SK-N-SH treated with all-trans-retinoic acid at 6 μM for 48 hours (cell line): ENCODE results near the gene PYDC1.

Experiments used
- ATAC-seq: fragments of 200-7000 bp; cut with Tn5 transposase; 3 replicates; pipeline ENCODE4 v1.9.1; 2020; ENCODE audit warnings: mild to moderate bottlenecking, moderate library complexity
- ARNTL ChIP-seq: fragments of 450-650 bp; formaldehyde crosslinking; IDR thresholded peaks from 2 replicates; pipeline ENCODE4 v1.5.0; 2020; ENCODE audit warnings: low read depth, mild to moderate bottlenecking, moderate library complexity, borderline replicate concordance
- BACH2 ChIP-seq: fragments of 250-450 bp; sonication (Bioruptor Pico); IDR thresholded peaks from 2 replicates; pipeline ENCODE4 v1.9.0; 2021; ENCODE audit warnings: mild to moderate bottlenecking, borderline replicate concordance
- CSDC2 ChIP-seq: fragments of 250-450 bp; sonication (Bioruptor Pico); IDR thresholded peaks from 2 replicates; pipeline ENCODE4 v1.5.0; 2020; ENCODE audit warnings: mild to moderate bottlenecking, moderate library complexity
- ISL1 ChIP-seq: fragments of 250-450 bp; sonication (Bioruptor Pico); IDR thresholded peaks from 2 replicates; pipeline ENCODE4 v2.1.2; 2022; ENCODE audit warnings: mild to moderate bottlenecking, moderate library complexity
- OSR1 ChIP-seq: fragments of 250-450 bp; sonication (Bioruptor Pico); IDR thresholded peaks from 2 replicates; pipeline ENCODE4 v1.8.0; 2022; ENCODE audit warnings: moderate library complexity, mild to moderate bottlenecking, inconsistent platforms
- RARB ChIP-seq: fragments of 250-450 bp; sonication (Bioruptor Pico); IDR thresholded peaks from 2 replicates; pipeline ENCODE4 v1.8.0; 2021; ENCODE audit warnings: mild to moderate bottlenecking, moderate library complexity
- TCF4 ChIP-seq: fragments of 250-450 bp; sonication (Bioruptor Pico); IDR thresholded peaks from 2 replicates; pipeline ENCODE4 v1.8.0; 2021; ENCODE audit warnings: mild to moderate bottlenecking, moderate library complexity, borderline replicate concordance
- TOX ChIP-seq: fragments of 250-450 bp; sonication (Bioruptor Pico); IDR thresholded peaks from 2 replicates; pipeline ENCODE4 v1.8.0; 2021; ENCODE audit warnings: mild to moderate bottlenecking, moderate library complexity, borderline replicate concordance
- ZC3H10 ChIP-seq: fragments of 250-450 bp; sonication (Bioruptor Pico); IDR thresholded peaks from 2 replicates; pipeline ENCODE4 v1.5.1; 2021; ENCODE audit warnings: mild to moderate bottlenecking, moderate library complexity
- ZFP3 ChIP-seq: fragments of 250-450 bp; sonication (Bioruptor Pico); IDR thresholded peaks from 2 replicates; pipeline ENCODE4 v1.5.0; 2020; ENCODE audit warnings: mild to moderate bottlenecking, moderate library complexity
- ZFP30 ChIP-seq: fragments of 450-650 bp; formaldehyde crosslinking; IDR thresholded peaks from 2 replicates; pipeline ENCODE4 v1.5.0; 2022; ENCODE audit warnings: mild to moderate bottlenecking, moderate library complexity
- ZNF565 ChIP-seq: fragments of 450-650 bp; formaldehyde crosslinking; conservative IDR thresholded peaks from 2 replicates; pipeline ENCODE4 v1.5.0; 2020; ENCODE audit warnings: low read depth, mild to moderate bottlenecking, moderate library complexity
- ZNF70 ChIP-seq: fragments of 450-650 bp; formaldehyde crosslinking; IDR thresholded peaks from 2 replicates; pipeline ENCODE4 v1.5.0; 2020; ENCODE audit warnings: mild to moderate bottlenecking, moderate library complexity
- ZNF8 ChIP-seq: fragments of 450-650 bp; formaldehyde crosslinking; IDR thresholded peaks from 2 replicates; pipeline ENCODE4 v1.5.0; 2020; ENCODE audit warnings: mild to moderate bottlenecking, moderate library complexity
- TF ChIP-seq, protein P1 (sequence below): fragments of 250-450 bp; sonication (Bioruptor Pico); IDR thresholded peaks from 2 replicates; pipeline ENCODE4 v1.5.1; 2021; ENCODE audit warnings: mild to moderate bottlenecking, moderate library complexity
- TF ChIP-seq, protein P2 (sequence below): fragments of 250-450 bp; sonication (Bioruptor Pico); IDR thresholded peaks from 2 replicates; pipeline ENCODE4 v1.5.0; 2020; ENCODE audit warnings: mild to moderate bottlenecking, moderate library complexity
- TF ChIP-seq, protein P3 (sequence below): fragments of 250-450 bp; sonication (Bioruptor Pico); IDR thresholded peaks from 2 replicates; pipeline ENCODE4 v1.8.0; 2020; ENCODE audit warnings: mild to moderate bottlenecking, moderate library complexity, borderline replicate concordance
- TF ChIP-seq, protein P4 (sequence below): fragments of 250-450 bp; sonication (Bioruptor Pico); IDR thresholded peaks from 2 replicates; pipeline ENCODE4 v1.8.0; 2021; ENCODE audit warnings: low read depth, mild to moderate bottlenecking, moderate library complexity, borderline replicate concordance
- TF ChIP-seq, protein P5 (sequence below): fragments of 250-450 bp; sonication (Bioruptor Pico); IDR thresholded peaks from 2 replicates; pipeline ENCODE4 v1.5.1; 2020; ENCODE audit warnings: low read depth, mild to moderate bottlenecking, moderate library complexity

The PYDC1 gene

DNA sequence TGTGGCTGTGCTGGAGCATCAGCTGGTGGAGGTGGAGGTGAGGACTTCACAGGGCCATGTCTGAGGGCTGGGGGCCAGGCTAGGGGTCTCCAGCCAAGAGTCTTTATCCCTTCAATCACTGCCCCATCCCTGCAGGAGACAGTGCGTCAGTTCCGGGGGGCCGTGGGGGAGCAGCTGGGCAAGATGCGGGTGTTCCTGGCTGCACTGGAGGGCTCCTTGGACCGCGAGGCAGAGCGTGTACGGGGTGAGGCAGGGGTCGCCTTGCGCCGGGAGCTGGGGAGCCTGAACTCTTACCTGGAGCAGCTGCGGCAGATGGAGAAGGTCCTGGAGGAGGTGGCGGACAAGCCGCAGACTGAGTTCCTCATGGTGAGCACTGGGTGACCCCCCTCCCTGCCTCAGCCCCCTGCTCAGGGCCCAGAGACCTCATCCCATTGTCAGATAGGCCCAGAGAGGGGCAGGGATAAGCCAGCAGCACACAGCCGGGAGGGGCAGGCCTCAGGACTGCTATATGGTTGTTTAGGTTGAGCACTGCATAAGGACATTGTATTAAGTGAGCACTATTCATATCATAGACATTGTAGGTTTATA, 2.3 kb upstream of the PYDC1 start:
- TF ChIP-seq ZNF8 (CRISPR knock-in tag) (no peak), ISL1 (CRISPR knock-in tag) (no peak), TCF4 (no peak), ZFP3 (no peak), OSR1 (CRISPR knock-in tag) (no peak), BACH2 (no peak), ARNTL (no peak), RARB (CRISPR knock-in tag) (no peak)
- TF ChIP-seq, protein P1, sequence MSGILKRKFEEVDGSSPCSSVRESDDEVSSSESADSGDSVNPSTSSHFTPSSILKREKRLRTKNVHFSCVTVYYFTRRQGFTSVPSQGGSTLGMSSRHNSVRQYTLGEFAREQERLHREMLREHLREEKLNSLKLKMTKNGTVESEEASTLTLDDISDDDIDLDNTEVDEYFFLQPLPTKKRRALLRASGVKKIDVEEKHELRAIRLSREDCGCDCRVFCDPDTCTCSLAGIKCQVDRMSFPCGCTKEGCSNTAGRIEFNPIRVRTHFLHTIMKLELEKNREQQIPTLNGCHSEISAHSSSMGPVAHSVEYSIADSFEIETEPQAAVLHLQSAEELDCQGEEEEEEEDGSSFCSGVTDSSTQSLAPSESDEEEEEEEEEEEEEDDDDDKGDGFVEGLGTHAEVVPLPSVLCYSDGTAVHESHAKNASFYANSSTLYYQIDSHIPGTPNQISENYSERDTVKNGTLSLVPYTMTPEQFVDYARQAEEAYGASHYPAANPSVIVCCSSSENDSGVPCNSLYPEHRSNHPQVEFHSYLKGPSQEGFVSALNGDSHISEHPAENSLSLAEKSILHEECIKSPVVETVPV, result no peak
- TF ChIP-seq, protein P2, sequence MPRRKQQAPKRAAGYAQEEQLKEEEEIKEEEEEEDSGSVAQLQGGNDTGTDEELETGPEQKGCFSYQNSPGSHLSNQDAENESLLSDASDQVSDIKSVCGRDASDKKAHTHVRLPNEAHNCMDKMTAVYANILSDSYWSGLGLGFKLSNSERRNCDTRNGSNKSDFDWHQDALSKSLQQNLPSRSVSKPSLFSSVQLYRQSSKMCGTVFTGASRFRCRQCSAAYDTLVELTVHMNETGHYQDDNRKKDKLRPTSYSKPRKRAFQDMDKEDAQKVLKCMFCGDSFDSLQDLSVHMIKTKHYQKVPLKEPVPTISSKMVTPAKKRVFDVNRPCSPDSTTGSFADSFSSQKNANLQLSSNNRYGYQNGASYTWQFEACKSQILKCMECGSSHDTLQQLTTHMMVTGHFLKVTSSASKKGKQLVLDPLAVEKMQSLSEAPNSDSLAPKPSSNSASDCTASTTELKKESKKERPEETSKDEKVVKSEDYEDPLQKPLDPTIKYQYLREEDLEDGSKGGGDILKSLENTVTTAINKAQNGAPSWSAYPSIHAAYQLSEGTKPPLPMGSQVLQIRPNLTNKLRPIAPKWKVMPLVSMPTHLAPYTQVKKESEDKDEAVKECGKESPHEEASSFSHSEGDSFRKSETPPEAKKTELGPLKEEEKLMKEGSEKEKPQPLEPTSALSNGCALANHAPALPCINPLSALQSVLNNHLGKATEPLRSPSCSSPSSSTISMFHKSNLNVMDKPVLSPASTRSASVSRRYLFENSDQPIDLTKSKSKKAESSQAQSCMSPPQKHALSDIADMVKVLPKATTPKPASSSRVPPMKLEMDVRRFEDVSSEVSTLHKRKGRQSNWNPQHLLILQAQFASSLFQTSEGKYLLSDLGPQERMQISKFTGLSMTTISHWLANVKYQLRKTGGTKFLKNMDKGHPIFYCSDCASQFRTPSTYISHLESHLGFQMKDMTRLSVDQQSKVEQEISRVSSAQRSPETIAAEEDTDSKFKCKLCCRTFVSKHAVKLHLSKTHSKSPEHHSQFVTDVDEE (CRISPR knock-in tag), result no peak
- TF ChIP-seq, protein P3, sequence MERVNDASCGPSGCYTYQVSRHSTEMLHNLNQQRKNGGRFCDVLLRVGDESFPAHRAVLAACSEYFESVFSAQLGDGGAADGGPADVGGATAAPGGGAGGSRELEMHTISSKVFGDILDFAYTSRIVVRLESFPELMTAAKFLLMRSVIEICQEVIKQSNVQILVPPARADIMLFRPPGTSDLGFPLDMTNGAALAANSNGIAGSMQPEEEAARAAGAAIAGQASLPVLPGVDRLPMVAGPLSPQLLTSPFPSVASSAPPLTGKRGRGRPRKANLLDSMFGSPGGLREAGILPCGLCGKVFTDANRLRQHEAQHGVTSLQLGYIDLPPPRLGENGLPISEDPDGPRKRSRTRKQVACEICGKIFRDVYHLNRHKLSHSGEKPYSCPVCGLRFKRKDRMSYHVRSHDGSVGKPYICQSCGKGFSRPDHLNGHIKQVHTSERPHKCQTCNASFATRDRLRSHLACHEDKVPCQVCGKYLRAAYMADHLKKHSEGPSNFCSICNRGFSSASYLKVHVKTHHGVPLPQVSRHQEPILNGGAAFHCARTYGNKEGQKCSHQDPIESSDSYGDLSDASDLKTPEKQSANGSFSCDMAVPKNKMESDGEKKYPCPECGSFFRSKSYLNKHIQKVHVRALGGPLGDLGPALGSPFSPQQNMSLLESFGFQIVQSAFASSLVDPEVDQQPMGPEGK (CRISPR knock-in tag), result no peak
- no peak for ATAC-seq

DNA sequence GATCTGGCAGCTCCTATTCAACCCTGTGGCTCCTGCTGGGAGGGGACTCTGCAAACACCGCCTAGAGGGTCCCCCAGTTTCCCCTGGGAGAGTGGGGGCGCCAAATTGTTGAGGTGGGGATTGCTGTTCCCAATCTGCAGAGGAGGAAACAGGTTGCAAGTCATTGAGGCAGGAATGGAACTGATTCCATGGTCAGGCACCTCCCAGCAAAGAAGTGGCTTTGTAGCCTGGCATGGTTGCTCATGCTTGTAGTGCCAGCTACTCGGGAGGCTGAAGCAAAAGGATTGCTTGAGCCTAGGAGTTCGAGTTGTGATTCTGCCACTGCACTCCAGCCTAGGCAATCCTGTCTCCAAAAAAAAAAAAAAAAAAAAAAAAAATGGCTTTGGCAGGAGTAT, 198 bp upstream of the PYDC1 start:
- TF ChIP-seq ZNF70 (CRISPR knock-in tag) (no peak), CSDC2 (CRISPR knock-in tag) (no peak), TCF4 (no peak), OSR1 (CRISPR knock-in tag) (no peak), BACH2 (no peak), RARB (CRISPR knock-in tag) (no peak), ZNF8 (CRISPR knock-in tag) (no peak), ARNTL (no peak), ZFP30 (CRISPR knock-in tag) (no peak), ZC3H10 (CRISPR knock-in tag) (no peak)
- TF ChIP-seq, protein P1, result no peak
- TF ChIP-seq, protein P4, sequence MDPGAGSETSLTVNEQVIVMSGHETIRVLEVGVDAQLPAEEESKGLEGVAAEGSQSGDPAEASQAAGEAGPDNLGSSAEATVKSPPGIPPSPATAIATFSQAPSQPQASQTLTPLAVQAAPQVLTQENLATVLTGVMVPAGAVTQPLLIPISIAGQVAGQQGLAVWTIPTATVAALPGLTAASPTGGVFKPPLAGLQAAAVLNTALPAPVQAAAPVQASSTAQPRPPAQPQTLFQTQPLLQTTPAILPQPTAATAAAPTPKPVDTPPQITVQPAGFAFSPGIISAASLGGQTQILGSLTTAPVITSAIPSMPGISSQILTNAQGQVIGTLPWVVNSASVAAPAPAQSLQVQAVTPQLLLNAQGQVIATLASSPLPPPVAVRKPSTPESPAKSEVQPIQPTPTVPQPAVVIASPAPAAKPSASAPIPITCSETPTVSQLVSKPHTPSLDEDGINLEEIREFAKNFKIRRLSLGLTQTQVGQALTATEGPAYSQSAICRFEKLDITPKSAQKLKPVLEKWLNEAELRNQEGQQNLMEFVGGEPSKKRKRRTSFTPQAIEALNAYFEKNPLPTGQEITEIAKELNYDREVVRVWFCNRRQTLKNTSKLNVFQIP (CRISPR knock-in tag), result no peak
- TF ChIP-seq, protein P5, sequence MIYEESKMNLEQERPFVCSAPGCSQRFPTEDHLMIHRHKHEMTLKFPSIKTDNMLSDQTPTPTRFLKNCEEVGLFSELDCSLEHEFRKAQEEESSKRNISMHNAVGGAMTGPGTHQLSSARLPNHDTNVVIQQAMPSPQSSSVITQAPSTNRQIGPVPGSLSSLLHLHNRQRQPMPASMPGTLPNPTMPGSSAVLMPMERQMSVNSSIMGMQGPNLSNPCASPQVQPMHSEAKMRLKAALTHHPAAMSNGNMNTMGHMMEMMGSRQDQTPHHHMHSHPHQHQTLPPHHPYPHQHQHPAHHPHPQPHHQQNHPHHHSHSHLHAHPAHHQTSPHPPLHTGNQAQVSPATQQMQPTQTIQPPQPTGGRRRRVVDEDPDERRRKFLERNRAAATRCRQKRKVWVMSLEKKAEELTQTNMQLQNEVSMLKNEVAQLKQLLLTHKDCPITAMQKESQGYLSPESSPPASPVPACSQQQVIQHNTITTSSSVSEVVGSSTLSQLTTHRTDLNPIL, result no peak
- ATAC-seq, result no peak

DNA sequence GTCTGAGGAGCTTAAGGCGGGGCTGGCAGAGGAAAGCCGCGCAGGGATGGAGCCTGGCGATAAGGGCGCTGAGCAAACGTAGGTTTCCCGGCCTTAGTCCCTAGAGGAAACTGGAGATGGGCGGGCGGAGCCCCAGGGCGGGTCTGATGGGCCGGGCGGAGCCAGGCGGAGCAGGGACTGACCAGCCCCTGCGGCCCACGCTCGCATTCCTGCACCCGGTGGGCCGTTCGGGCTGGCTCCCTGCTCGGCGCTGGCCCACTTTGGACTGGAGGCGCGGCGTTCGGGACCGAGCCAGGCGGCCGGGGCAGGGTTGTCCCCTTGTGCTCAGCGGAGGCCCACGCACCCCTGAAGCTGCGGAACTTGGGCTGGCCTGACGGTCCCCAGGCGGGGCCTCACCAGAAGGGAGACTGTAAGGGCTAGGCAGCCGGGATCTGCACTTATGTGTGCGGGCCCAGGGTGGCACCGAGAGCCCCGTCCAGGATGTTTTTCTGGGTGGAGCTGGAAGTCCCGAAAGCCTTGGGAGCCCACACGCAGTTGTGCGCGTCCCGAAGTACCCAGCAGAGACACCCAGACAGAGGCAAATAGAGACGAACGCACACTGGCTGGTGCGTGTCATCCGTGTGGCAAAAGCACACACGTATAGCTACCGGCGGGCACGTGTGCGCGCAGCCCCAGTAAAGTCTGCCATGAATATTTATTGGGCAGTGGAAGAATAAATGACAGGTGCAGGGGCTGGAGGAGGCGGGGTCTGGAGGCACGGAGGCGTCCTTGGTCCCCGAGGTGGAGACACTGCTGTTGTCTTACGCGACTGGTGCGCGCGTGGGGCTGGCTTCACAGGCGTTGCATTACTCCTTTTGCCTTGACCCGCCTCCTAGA, 1.4 kb downstream of the PYDC1 start:
- peak; percentile 85 for ATAC-seq
- TF ChIP-seq RARB (CRISPR knock-in tag) (no peak), ZFP30 (CRISPR knock-in tag) (no peak), TOX (CRISPR knock-in tag) (no peak), ZC3H10 (CRISPR knock-in tag) (no peak), ZNF565 (CRISPR knock-in tag) (no peak), OSR1 (CRISPR knock-in tag) (no peak), ARNTL (no peak), ZFP3 (no peak), TCF4 (no peak)
- TF ChIP-seq, protein P3 (CRISPR knock-in tag), result no peak
- TF ChIP-seq, protein P5, result no peak
